BLaER1 (cell line): ENCODE results near the gene CRHR1.

Experiments used
- H3K27ac ChIP-seq: shearing (Covaris generic); formaldehyde crosslinking; 2 replicates; pipeline ENCODE4 v1.8.1; 2022
- H3K27me3 ChIP-seq: shearing (Covaris generic); formaldehyde crosslinking; 2 replicates; pipeline ENCODE4 v1.8.1; 2022
- H3K36me3 ChIP-seq: shearing (Covaris generic); formaldehyde crosslinking; 2 replicates; pipeline ENCODE4 v1.8.1; 2022
- H3K4me1 ChIP-seq: shearing (Covaris generic); formaldehyde crosslinking; 2 replicates; pipeline ENCODE4 v1.8.1; 2022
- H3K4me2 ChIP-seq: shearing (Covaris generic); formaldehyde crosslinking; 2 replicates; pipeline ENCODE4 v1.8.1; 2022
- H3K4me3 ChIP-seq: shearing (Covaris generic); formaldehyde crosslinking; 2 replicates; pipeline ENCODE4 v1.8.1; 2022
- H3K9ac ChIP-seq: shearing (Covaris generic); formaldehyde crosslinking; 2 replicates; pipeline ENCODE4 v1.8.1; 2022
- H3K9me3 ChIP-seq: shearing (Covaris generic); formaldehyde crosslinking; 2 replicates; pipeline ENCODE4 v1.8.1; 2022
- H4K20me1 ChIP-seq: shearing (Covaris generic); formaldehyde crosslinking; 2 replicates; pipeline ENCODE4 v1.8.1; 2022
- Cebpa-rat ChIP-seq: shearing (Covaris generic); IDR thresholded peaks from 2 replicates; pipeline ENCODE4 v1.8.1; 2022

Gene CRHR1

GRCh38 chr17:45818041-45818440, 33.9 kb downstream of the CRHR1 start:
- no peak overlapping the region for H3K9ac ChIP-seq
- no peak overlapping the region for H3K4me2 ChIP-seq
- TF ChIP-seq Cebpa-rat = no peak
- no peaks in the 10 kb centered on the region for H3K27me3 ChIP-seq
- H3K4me3 ChIP-seq = no peak overlapping the region
- H3K27ac ChIP-seq = no peak overlapping the region
- H3K9me3 ChIP-seq = no peaks in the 10 kb centered on the region
- 0 out of 2 replicates have a peak, but pooled peaks cover 7% of the 10 kb centered on the region for H3K4me1 ChIP-seq
- H4K20me1 ChIP-seq = no peaks in the 10 kb centered on the region
- H3K36me3 ChIP-seq = no peaks in the 10 kb centered on the region

- Histone ChIP-seq H3K4me2 (no peak overlapping the region), H3K9me3 (no peaks in the 10 kb centered on the region), H3K4me3 (no peak overlapping the region), H3K9ac (no peak overlapping the region), H4K20me1 (no peaks in the 10 kb centered on the region), H3K27ac (no peak overlapping the region), H3K4me1 (peaks cover 12% of the 10 kb centered on the region), H3K27me3 (no peaks in the 10 kb centered on the region), H3K36me3 (no peaks in the 10 kb centered on the region)
- TF ChIP-seq Cebpa-rat = no peak
Observed at GRCh38 chr17:45818699-45819098, 34.6 kb downstream of the CRHR1 start.

- Histone ChIP-seq H3K27ac (no peak overlapping the region), H3K27me3 (no peaks in the 10 kb centered on the region), H3K9me3 (no peaks in the 10 kb centered on the region), H3K36me3 (no peaks in the 10 kb centered on the region), H3K4me3 (no peak overlapping the region), H3K4me2 (no peak overlapping the region), H3K9ac (no peak overlapping the region), H4K20me1 (no peaks in the 10 kb centered on the region), H3K4me1 (peaks cover 18% of the 10 kb centered on the region)
- TF ChIP-seq Cebpa-rat = no peak
Observed at GRCh38 chr17:45819632-45820031, 35.5 kb downstream of the CRHR1 start.

- H3K4me3 ChIP-seq = no peak overlapping the region
- H3K9ac ChIP-seq = no peak overlapping the region
- H4K20me1 ChIP-seq = no peaks in the 10 kb centered on the region
- H3K9me3 ChIP-seq = no peaks in the 10 kb centered on the region
- peaks cover 18% of the 10 kb centered on the region for H3K4me1 ChIP-seq
- no peak for TF ChIP-seq Cebpa-rat
- H3K27ac ChIP-seq = no peak overlapping the region
- no peaks in the 10 kb centered on the region for H3K36me3 ChIP-seq
- no peaks in the 10 kb centered on the region for H3K27me3 ChIP-seq
- no peak overlapping the region for H3K4me2 ChIP-seq
Observed at GRCh38 chr17:45820052-45820780, 36.1 kb downstream of the CRHR1 start.

GRCh38 chr17:45821147-45821546, 37.0 kb downstream of the CRHR1 start:
- H3K27ac ChIP-seq = no peak overlapping the region
- H3K4me2 ChIP-seq = no peak overlapping the region
- H4K20me1 ChIP-seq = no peaks in the 10 kb centered on the region
- H3K36me3 ChIP-seq = no peaks in the 10 kb centered on the region
- TF ChIP-seq Cebpa-rat = no peak
- no peaks in the 10 kb centered on the region for H3K27me3 ChIP-seq
- no peak overlapping the region for H3K9ac ChIP-seq
- H3K4me1 ChIP-seq = peaks cover 18% of the 10 kb centered on the region
- no peaks in the 10 kb centered on the region for H3K9me3 ChIP-seq
- no peak overlapping the region for H3K4me3 ChIP-seq

GRCh38 chr17:45823598-45823997, 39.5 kb downstream of the CRHR1 start:
- no peak for TF ChIP-seq Cebpa-rat
- no peak overlapping the region for H3K9ac ChIP-seq
- H3K4me1 ChIP-seq = peaks cover 18% of the 10 kb centered on the region
- H3K9me3 ChIP-seq = no peaks in the 10 kb centered on the region
- H3K36me3 ChIP-seq = no peaks in the 10 kb centered on the region
- H4K20me1 ChIP-seq = no peaks in the 10 kb centered on the region
- H3K4me3 ChIP-seq = no peak overlapping the region
- no peaks in the 10 kb centered on the region for H3K27me3 ChIP-seq
- peak overlapping the region; percentile 33 for H3K4me2 ChIP-seq
- no peak overlapping the region for H3K27ac ChIP-seq

- Histone ChIP-seq H3K4me1 (peaks cover 18% of the 10 kb centered on the region), H4K20me1 (no peaks in the 10 kb centered on the region), H3K4me2 (no peak overlapping the region), H3K9ac (no peak overlapping the region), H3K27me3 (no peaks in the 10 kb centered on the region), H3K4me3 (no peak overlapping the region), H3K36me3 (no peaks in the 10 kb centered on the region), H3K27ac (no peak overlapping the region), H3K9me3 (no peaks in the 10 kb centered on the region)
- no peak for TF ChIP-seq Cebpa-rat
Observed at GRCh38 chr17:45824475-45824874, 40.4 kb downstream of the CRHR1 start.

- Histone ChIP-seq H3K4me2 (no peak overlapping the region), H3K36me3 (no peaks in the 10 kb centered on the region), H4K20me1 (no peaks in the 10 kb centered on the region), H3K27ac (no peak overlapping the region), H3K27me3 (no peaks in the 10 kb centered on the region), H3K9ac (no peak overlapping the region), H3K4me1 (peaks cover 14% of the 10 kb centered on the region), H3K4me3 (no peak overlapping the region), H3K9me3 (no peaks in the 10 kb centered on the region)
- no peak for TF ChIP-seq Cebpa-rat
Observed at GRCh38 chr17:45824901-45825492, 40.9 kb downstream of the CRHR1 start.

GRCh38 chr17:45825792-45826191, 41.7 kb downstream of the CRHR1 start:
- no peaks in the 10 kb centered on the region for H3K9me3 ChIP-seq
- no peak for TF ChIP-seq Cebpa-rat
- no peaks in the 10 kb centered on the region for H4K20me1 ChIP-seq
- H3K36me3 ChIP-seq = no peaks in the 10 kb centered on the region
- H3K4me2 ChIP-seq = no peak overlapping the region
- H3K27me3 ChIP-seq = no peaks in the 10 kb centered on the region
- no peak overlapping the region for H3K27ac ChIP-seq
- no peak overlapping the region for H3K4me3 ChIP-seq
- H3K4me1 ChIP-seq = peaks cover 11% of the 10 kb centered on the region
- H3K9ac ChIP-seq = no peak overlapping the region

GRCh38 chr17:45826919-45827588, 42.9 kb downstream of the CRHR1 start:
- Histone ChIP-seq H3K27ac (no peak overlapping the region), H3K36me3 (no peaks in the 10 kb centered on the region), H4K20me1 (no peaks in the 10 kb centered on the region), H3K9ac (no peak overlapping the region), H3K4me2 (no peak overlapping the region), H3K4me1 (peaks cover 11% of the 10 kb centered on the region), H3K4me3 (no peak overlapping the region), H3K27me3 (no peaks in the 10 kb centered on the region), H3K9me3 (no peaks in the 10 kb centered on the region)
- no peak for TF ChIP-seq Cebpa-rat
